PC-9 (cell line): ENCODE results near the gene TMEM270. TPM values are rescaled to one million over a fixed set of nuclear protein-coding genes. Genes with fewer than 3 reads are reported as not detected.
A peak's percentile ranks its signal among the peaks of the same experiment; 100 is the strongest.

Experiments used
- BruUV-seq: library from RNA; stranded (reverse); fragments of 400-500 nt; replicated peaks from 2 replicates; lab custom pipeline; 2021; lab: Mats Ljungman, UMichigan
- CTCF ChIA-PET: fragments of 300-600 bp; sonication (Branson Sonifier 250); formaldehyde crosslinking; loops from one replicate; lab custom pipeline; 2022; ENCODE audit warnings: antibody characterized with exemption; lab: Charles Lee
- POLR2A ChIA-PET: fragments of 300-600 bp; sonication (Branson Sonifier 250); formaldehyde crosslinking; loops from one replicate; lab custom pipeline; 2022; ENCODE audit warnings: antibody characterized with exemption; ENCODE audit not compliant: unreplicated experiment; lab: Charles Lee
- DNase-seq, 2 experiments: peaks; one replicate each; pipeline versions ENCODE4 v3.0.0 to v3.0.0-alpha.2; 2015 to 2022; ENCODE audit warnings: mixed read lengths in 1 of 2
- H2AFZ ChIP-seq: fragments of 200-600 bp; sonication (generic); 2 replicates; pipeline ENCODE4 v1.8.1; 2017; ENCODE audit warnings: antibody characterized with exemption
- H3F3A ChIP-seq: fragments of 200-600 bp; sonication (generic); 2 replicates; pipeline ENCODE4 v1.8.1; 2017; ENCODE audit warnings: antibody characterized with exemption, mild to moderate bottlenecking, low read depth; ENCODE audit not compliant: insufficient read depth
- H3K27ac ChIP-seq: fragments of 200-600 bp; sonication (generic); 2 replicates; pipeline ENCODE4 v1.6.1; 2016; ENCODE audit warnings: mixed run types
- H3K27me3 ChIP-seq: fragments of 200-600 bp; sonication (generic); 2 replicates; pipeline ENCODE4 v1.6.1; 2016; ENCODE audit warnings: low read depth, mixed run types; ENCODE audit not compliant: insufficient read depth
- H3K36me3 ChIP-seq: fragments of 200-600 bp; sonication (generic); 2 replicates; pipeline ENCODE4 v1.6.1; 2016; ENCODE audit warnings: low read depth, mixed run types
- H3K4me1 ChIP-seq: fragments of 200-600 bp; sonication (generic); replicated peaks from 2 replicates; pipeline ENCODE4 v1.6.1; 2016; ENCODE audit warnings: mixed run types; ENCODE audit not compliant: insufficient read depth
- H3K4me2 ChIP-seq: fragments of 200-600 bp; sonication (generic); 2 replicates; pipeline ENCODE4 v1.6.1; 2017; ENCODE audit warnings: mixed run types
- H3K4me3 ChIP-seq: fragments of 200-600 bp; sonication (generic); 2 replicates; pipeline ENCODE4 v1.6.1; 2016; ENCODE audit warnings: mixed run types
- H3K79me2 ChIP-seq: fragments of 200-600 bp; sonication (generic); 2 replicates; pipeline ENCODE4 v1.6.1; 2017; ENCODE audit warnings: low read depth, mixed run types
- H3K9me2 ChIP-seq: fragments of 200-600 bp; sonication (generic); 2 replicates; pipeline ENCODE4 v1.8.1; 2017; ENCODE audit warnings: mild to moderate bottlenecking; ENCODE audit not compliant: insufficient read depth
- H3K9me3 ChIP-seq: fragments of 200-600 bp; sonication (generic); 2 replicates; pipeline ENCODE4 v1.8.1; 2016; ENCODE audit warnings: low read depth; ENCODE audit not compliant: insufficient read depth
- H4K20me1 ChIP-seq: fragments of 200-600 bp; sonication (generic); 2 replicates; pipeline ENCODE4 v1.8.1; 2017; ENCODE audit not compliant: insufficient read depth
- CTCF ChIP-seq: fragments of 200-600 bp; sonication (generic); conservative IDR thresholded peaks from 2 replicates; pipeline ENCODE4 v1.6.1; 2017; ENCODE audit warnings: mixed run types, antibody characterized with exemption, mild to moderate bottlenecking, moderate library complexity
- EZH2 ChIP-seq: fragments of 200-600 bp; sonication (generic); IDR thresholded peaks from 2 replicates; pipeline ENCODE4 v1.8.0; 2017; ENCODE audit warnings: antibody characterized with exemption, low read depth
- intact Hi-C: fragments of 100-400 bp; cut with micrococcal nuclease; formaldehyde crosslinking; loops from one replicate; pipeline ENCODE4 v1.10.0; 2022; ENCODE audit not compliant: unreplicated experiment
- total RNA-seq: library from RNA; stranded (reverse); gene quantifications from 2 replicates; pipeline ENCODE4 v1.2.3, GENCODE V29; 2021

TMEM270 gene
- total RNA-seq, 1 experiment from 2014 or later = 0.72 TPM

GRCh38 chr7:73830681-73831583 is 30.0 kb upstream of the TMEM270 start, which contains the start of gene CLDN4:
Gene CLDN4 (plus strand): TSS chr7:73830996. CDS start chr7:73831202, 206 bp downstream.
- H2AFZ ChIP-seq = no peak within 1 kb of the TSS

DNA sequence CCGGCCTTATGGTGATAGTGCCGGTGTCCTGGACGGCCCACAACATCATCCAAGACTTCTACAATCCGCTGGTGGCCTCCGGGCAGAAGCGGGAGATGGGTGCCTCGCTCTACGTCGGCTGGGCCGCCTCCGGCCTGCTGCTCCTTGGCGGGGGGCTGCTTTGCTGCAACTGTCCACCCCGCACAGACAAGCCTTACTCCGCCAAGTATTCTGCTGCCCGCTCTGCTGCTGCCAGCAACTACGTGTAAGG is 29.4 kb upstream of the TMEM270 start:
- peak overlapping the region; percentile 98 for H3K4me2 ChIP-seq
- CTCF ChIA-PET = no interaction called here

More at GRCh38 chr7:73830681-73831583, 30.0 kb upstream of the TMEM270 start, which contains the start of gene CLDN4:
- H3K79me2 ChIP-seq = peaks cover 45% of the 10 kb centered on the region
- POLR2A ChIA-PET = interaction anchor here (0.5 to 2.4 kb wide), 9 partner anchors 9 to 252 kb away, joined by 3 to 68 read pairs (median 5); partner anchors contain the start of gene ABHD11
- H3K4me1 ChIP-seq = peaks cover 49% of the 10 kb centered on the region
- H3K4me3 ChIP-seq = peak within 1 kb of the TSS; percentile 97
- no peaks in the 10 kb centered on the region for H3K9me2 ChIP-seq
- 0 out of 2 replicates have a peak, but pooled peaks have one; percentile 19 for TF ChIP-seq CTCF
- no peak for TF ChIP-seq EZH2
- H3K4me2 ChIP-seq = peak within 1 kb of the TSS; percentile 98
- peak; percentile 97 to 99 for DNase-seq
- no peaks in the 10 kb centered on the region for H3K27me3 ChIP-seq
- peaks cover 77% of the 10 kb centered on the region for H3F3A ChIP-seq
- intact Hi-C loops = loop anchor here (1.0 kb wide), 8 partner anchors 9 to 96 kb away; partner anchors contain the start of gene CLDN3
- H4K20me1 ChIP-seq = peaks cover 9% of the 10 kb centered on the region
- CTCF ChIA-PET = no interaction called here
- no peaks in the 10 kb centered on the region for H3K9me3 ChIP-seq
- peak within 1 kb of the TSS; percentile 99 for H3K27ac ChIP-seq
- peaks cover 10% of the 10 kb centered on the region for H3K36me3 ChIP-seq
- TSS peak; percentile 66 for BruUV-seq

More for the DNA sequence above, 29.4 kb upstream of the TMEM270 start:
- peak overlapping the region; percentile 97 for H3K4me3 ChIP-seq
- peak overlapping the region; percentile 99 for H3K27ac ChIP-seq
- no peak overlapping the region for H2AFZ ChIP-seq
- POLR2A ChIA-PET = interaction anchor here (0.6 to 3.1 kb wide), 4 partner anchors 11 to 171 kb away, joined by 3 to 63 read pairs (median 30); partner anchors contain the start of genes ABHD11 and METTL27
- peaks cover 43% of the 10 kb centered on the region for H3K4me1 ChIP-seq
- BruUV-seq = no TSS peak
- intact Hi-C loops = no loop called here
- H3K36me3 ChIP-seq = peaks cover 10% of the 10 kb centered on the region
- peaks cover 9% of the 10 kb centered on the region for H4K20me1 ChIP-seq
- H3K79me2 ChIP-seq = peaks cover 45% of the 10 kb centered on the region
- peaks cover 72% of the 10 kb centered on the region for H3F3A ChIP-seq
- TF ChIP-seq CTCF (no peak), EZH2 (no peak)
- DNase-seq = no peak
- H3K27me3 ChIP-seq = no peaks in the 10 kb centered on the region
- no peaks in the 10 kb centered on the region for H3K9me3 ChIP-seq
- H3K9me2 ChIP-seq = no peaks in the 10 kb centered on the region
